Smooth muscle cell (in vitro differentiated cells): ENCODE measurements around the gene SRCAP. TPM values are rescaled to one million over a fixed set of nuclear protein-coding genes. Genes with fewer than 3 reads are reported as not detected.
A peak's percentile ranks its signal among the peaks of the same experiment; 100 is the strongest.

ENCODE experiments used
- DNase-seq: peaks from one replicate; lab custom pipeline; 2025; ENCODE audit not compliant: unreplicated experiment; lab: John Stamatoyannopoulos, UW
- H2AFZ ChIP-seq: fragments of 200-600 bp; sonication (generic); 2 replicates; pipeline ENCODE4 v1.6.0; 2016; ENCODE audit warnings: antibody characterized with exemption, low read depth, mild to moderate bottlenecking
- H3F3A ChIP-seq: fragments of 200-600 bp; sonication (generic); 2 replicates; pipeline ENCODE4 v1.6.0; 2017; ENCODE audit warnings: antibody characterized with exemption, low read depth
- H3K27ac ChIP-seq: fragments of 200-600 bp; sonication (generic); 2 replicates; pipeline ENCODE4 v1.5.1; 2016; ENCODE audit warnings: low read depth, mild to moderate bottlenecking
- H3K27me3 ChIP-seq: fragments of 200-600 bp; sonication (generic); 2 replicates; pipeline ENCODE4 v1.6.1; 2016; ENCODE audit warnings: low read depth, mild to moderate bottlenecking
- H3K36me3 ChIP-seq: fragments of 200-600 bp; sonication (generic); 2 replicates; pipeline ENCODE4 v1.5.1; 2016; ENCODE audit warnings: low read depth
- H3K4me1 ChIP-seq: fragments of 200-600 bp; sonication (generic); 2 replicates; pipeline ENCODE4 v1.5.1; 2016; ENCODE audit warnings: low read depth
- H3K4me2 ChIP-seq: fragments of 200-600 bp; sonication (generic); 2 replicates; pipeline ENCODE4 v1.6.0; 2016; ENCODE audit warnings: mild to moderate bottlenecking
- H3K4me3 ChIP-seq: fragments of 200-600 bp; sonication (generic); 2 replicates; pipeline ENCODE4 v1.5.1; 2016; ENCODE audit warnings: mild to moderate bottlenecking
- H3K79me2 ChIP-seq: fragments of 200-600 bp; sonication (generic); 2 replicates; pipeline ENCODE4 v1.6.0; 2016; ENCODE audit warnings: low read depth, mild to moderate bottlenecking
- H3K9ac ChIP-seq: fragments of 200-600 bp; sonication (generic); 2 replicates; pipeline ENCODE4 v1.6.0; 2016; ENCODE audit warnings: low read depth
- H3K9me3 ChIP-seq: fragments of 200-600 bp; sonication (generic); replicated peaks from 2 replicates; pipeline ENCODE4 v1.5.1; 2016; ENCODE audit warnings: low read depth
- H4K20me1 ChIP-seq: fragments of 200-600 bp; sonication (generic); 2 replicates; pipeline ENCODE4 v1.6.0; 2016; ENCODE audit warnings: low read depth
- CTCF ChIP-seq: fragments of 200-600 bp; sonication (generic); IDR thresholded peaks from 2 replicates; pipeline ENCODE4 v1.5.1; 2017; ENCODE audit warnings: borderline replicate concordance, mild to moderate bottlenecking, antibody characterized with exemption; ENCODE audit not compliant: insufficient read depth, poor library complexity, severe bottlenecking
- WGBS: methylation state at CpG from one replicate; pipeline ENCODE4 v1.1.7; 2016; ENCODE audit warnings: low lambda C conversion rate; 5-methylcytosine and 5-hydroxymethylcytosine counted together
- polyA plus RNA-seq: library from polyadenylated mRNA; unstranded; fragments of >200 nt; fragmentation: Nextera tagmentation; extraction: Ambion mirVana; gene quantifications from 2 replicates; pipeline ENCODE4 v1.2.1, GENCODE V29; 2016
- total RNA-seq: library from RNA; depleted of rRNA; stranded (reverse); fragments of >200 nt; gene quantifications from 2 replicates; pipeline ENCODE4 v1.2.3, GENCODE V29; 2014

The SRCAP gene
- total and polyA plus RNA-seq, 2 experiments from 2014 or later: 9.0 to 14.5 TPM

- no peak for TF ChIP-seq CTCF
- Histone ChIP-seq H3K4me3 (no peak overlapping the region), H3K4me1 (peaks cover 9% of the 10 kb centered on the region), H3K9ac (no peak overlapping the region), H3K36me3 (peaks cover 5% of the 10 kb centered on the region), H4K20me1 (no peaks in the 10 kb centered on the region), H3K79me2 (peaks cover 4% of the 10 kb centered on the region), H3K4me2 (no peak overlapping the region), H3K27ac (no peak overlapping the region), H3K27me3 (no peaks in the 10 kb centered on the region), H3K9me3 (no peaks in the 10 kb centered on the region), H3F3A (peaks cover 13% of the 10 kb centered on the region), H2AFZ (no peak overlapping the region)
- WGBS: 98% methylated on average over 14 of the region's 14 CpGs
- DNase-seq: no peak
These were observed 74.9 kb downstream of the SRCAP start for GRCh38 chr16:30773826-30774225.

- H2AFZ ChIP-seq: no peak overlapping the region
- peaks cover 9% of the 10 kb centered on the region for H3K4me1 ChIP-seq
- peak overlapping the region; percentile 62 for H3K27ac ChIP-seq
- peaks cover 5% of the 10 kb centered on the region for H3K36me3 ChIP-seq
- H4K20me1 ChIP-seq: no peaks in the 10 kb centered on the region
- peak overlapping the region; percentile 99 for H3K4me2 ChIP-seq
- no peaks in the 10 kb centered on the region for H3K27me3 ChIP-seq
- peaks cover 4% of the 10 kb centered on the region for H3K79me2 ChIP-seq
- WGBS: 76% methylated on average over 8 of the region's 8 CpGs
- H3K4me3 ChIP-seq: peak overlapping the region; percentile 76
- no peaks in the 10 kb centered on the region for H3K9me3 ChIP-seq
- DNase-seq: no peak
- no peak for TF ChIP-seq CTCF
- H3F3A ChIP-seq: peaks cover 13% of the 10 kb centered on the region
- peak overlapping the region; percentile 65 for H3K9ac ChIP-seq
These were observed 75.6 kb downstream of the SRCAP start for GRCh38 chr16:30774367-30775130.

GRCh38 chr16:30775131-30775391 is 76.1 kb downstream of the SRCAP start:
- WGBS: 21% methylated on average over 15 of the region's 15 CpGs
- peak overlapping the region; percentile 62 for H3K27ac ChIP-seq
- peaks cover 13% of the 10 kb centered on the region for H3F3A ChIP-seq
- no peak overlapping the region for H2AFZ ChIP-seq
- H3K4me3 ChIP-seq: peak overlapping the region; percentile 76
- peak overlapping the region; percentile 99 for H3K4me2 ChIP-seq
- no peak for TF ChIP-seq CTCF
- DNase-seq: no peak
- H3K9me3 ChIP-seq: no peaks in the 10 kb centered on the region
- peak overlapping the region; percentile 65 for H3K9ac ChIP-seq
- peaks cover 5% of the 10 kb centered on the region for H3K36me3 ChIP-seq
- H3K79me2 ChIP-seq: peaks cover 4% of the 10 kb centered on the region
- H3K4me1 ChIP-seq: peaks cover 9% of the 10 kb centered on the region
- no peaks in the 10 kb centered on the region for H3K27me3 ChIP-seq
- H4K20me1 ChIP-seq: no peaks in the 10 kb centered on the region
